GM18909 (cell line): ENCODE data around the gene CNDP1.
"Not testable (repeated sequence)": the region's sequence is repeated elsewhere in the genome, so short reads cannot be mapped to it uniquely, and the experiment has no call there.

Experiments used
- ATAC-seq: cut with Tn5 transposase; IDR thresholded peaks from one replicate; pipeline ENCODE4 v1.9.1; 2021; ENCODE audit warnings: mild to moderate bottlenecking; ENCODE audit not compliant: unreplicated experiment, poor library complexity

Gene CNDP1

GRCh38 chr18:74519320-74520095 is 14.8 kb upstream of the CNDP1 start:
- no peak for ATAC-seq

DNA sequence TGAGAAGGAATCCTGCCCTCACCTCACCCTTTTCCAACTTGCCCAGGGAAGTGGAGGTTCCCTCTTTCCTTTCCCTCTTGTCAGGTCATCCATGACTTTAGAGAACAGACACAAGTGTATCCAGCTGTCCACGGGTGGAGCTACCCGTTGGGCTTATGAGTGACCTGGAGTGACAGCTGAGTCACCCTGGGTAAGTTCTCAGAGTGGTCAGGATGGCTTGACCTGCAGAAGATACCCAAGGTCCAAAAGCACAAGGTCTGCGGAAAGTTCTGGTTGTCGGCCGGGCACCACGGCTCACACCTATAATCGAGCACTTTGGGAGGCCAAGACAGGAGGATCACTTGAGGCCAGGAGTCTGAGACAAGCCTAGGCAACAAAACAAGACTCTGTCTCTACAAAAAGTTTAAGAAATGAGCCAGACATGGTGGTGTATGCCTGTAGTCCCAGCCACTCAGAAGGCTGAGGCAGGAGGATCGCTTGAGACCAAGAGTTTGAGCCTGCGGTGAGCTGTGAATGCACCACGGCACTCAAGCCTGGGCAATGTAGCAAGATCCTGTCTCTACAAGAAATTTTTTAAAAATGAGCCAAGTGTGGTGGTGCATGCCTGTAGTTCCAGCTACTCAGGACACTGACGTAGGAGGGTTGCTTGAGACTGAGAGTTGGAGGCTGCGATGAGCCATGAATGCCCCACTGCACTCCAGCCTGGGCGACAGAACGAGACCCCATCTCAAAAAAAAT is 14.0 kb upstream of the CNDP1 start:
- ATAC-seq, result no peak

- no peak for ATAC-seq
Measured at GRCh38 chr18:74521068-74521725, 13.1 kb upstream of the CNDP1 start.

DNA sequence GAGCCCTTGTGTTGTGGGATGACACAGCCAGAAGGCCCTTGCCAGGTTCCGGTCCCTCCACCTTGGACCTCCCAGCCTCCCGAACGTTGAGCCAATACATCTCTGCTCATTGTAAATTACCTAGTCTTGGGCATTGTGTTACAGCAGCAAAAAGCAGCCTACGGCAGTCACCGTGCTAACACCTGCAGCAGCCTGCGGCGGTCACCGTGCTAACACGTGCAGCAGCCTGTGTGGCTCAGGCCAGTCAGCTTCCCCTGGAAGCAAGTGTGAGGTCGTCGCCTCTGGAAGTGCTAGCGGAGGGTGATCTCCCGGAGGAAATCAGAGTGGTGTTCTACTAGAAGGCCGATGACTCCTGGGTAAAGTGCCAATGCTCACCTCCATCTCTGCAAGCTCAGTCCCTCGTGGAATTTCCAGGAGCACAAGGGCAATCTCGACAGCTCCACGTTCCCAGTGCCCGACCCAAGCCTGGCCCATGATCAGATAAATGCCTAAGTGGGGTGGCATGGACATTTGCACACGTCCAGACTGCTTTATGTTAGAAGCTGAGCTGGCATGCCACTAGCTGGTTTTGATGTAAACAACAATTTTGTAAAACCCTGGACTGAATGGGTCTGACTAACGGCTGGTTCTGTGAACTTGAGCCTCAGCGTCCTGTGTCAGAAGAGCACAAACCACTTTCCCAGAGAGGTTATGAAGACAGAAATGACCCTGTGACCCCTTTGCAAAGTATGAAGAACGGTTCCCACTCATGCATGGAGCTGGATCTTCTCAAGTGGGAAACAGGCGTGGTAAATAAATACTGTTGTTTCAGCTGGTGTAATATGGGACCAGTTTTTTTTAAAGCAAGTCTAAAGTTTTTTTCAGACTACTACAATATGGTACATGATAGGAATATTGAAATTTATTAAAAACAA is 11.4 kb upstream of the CNDP1 start:
- ATAC-seq, result no peak

GRCh38 chr18:74524097-74524496 is 10.2 kb upstream of the CNDP1 start:
- no peak for ATAC-seq

- ATAC-seq, result not testable (repeated sequence)
Measured at GRCh38 chr18:74524915-74525314, 9.4 kb upstream of the CNDP1 start.

GRCh38 chr18:74525741-74526140 is 8.6 kb upstream of the CNDP1 start:
- ATAC-seq, result no peak

DNA sequence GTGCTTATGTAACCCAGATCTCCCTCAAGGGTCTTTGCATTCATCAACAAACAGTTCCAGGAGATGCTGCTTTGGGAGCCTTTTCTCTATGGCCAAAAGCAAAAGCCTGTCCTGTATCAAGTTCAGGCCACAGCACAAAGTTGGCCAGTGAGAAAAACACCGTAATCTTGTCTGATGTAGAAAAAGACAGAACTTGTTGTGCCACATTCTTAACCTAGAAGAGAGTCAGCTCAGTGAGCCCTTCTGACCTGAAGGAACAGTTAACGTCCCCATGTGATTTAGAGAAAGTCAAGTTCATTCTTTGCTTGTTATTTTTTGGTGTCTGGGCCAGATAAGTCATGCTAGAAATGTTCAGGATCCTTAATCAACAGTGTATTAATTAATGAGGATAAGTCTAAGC is 7.8 kb upstream of the CNDP1 start:
- no peak for ATAC-seq

GRCh38 chr18:74528478-74528877 is 5.8 kb upstream of the CNDP1 start:
- ATAC-seq, result peak; percentile 66

DNA sequence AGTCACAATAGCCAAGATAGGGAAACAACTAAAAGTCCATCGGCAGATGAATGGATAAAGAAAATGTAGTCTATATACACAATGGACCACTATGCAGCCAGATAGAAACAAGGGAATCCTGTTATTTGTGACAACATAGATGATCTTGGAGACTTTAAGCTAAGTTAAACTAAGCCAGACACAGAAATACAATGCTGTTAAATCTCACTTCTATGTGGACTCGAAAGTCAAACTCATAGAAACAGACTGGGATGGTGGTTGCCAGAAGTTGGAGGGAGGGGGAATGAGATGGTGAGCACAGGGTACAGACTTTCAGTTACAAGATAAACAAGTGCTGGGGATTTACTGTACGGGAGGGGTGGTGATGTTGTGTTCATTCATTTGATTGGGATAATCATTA is 5.4 kb upstream of the CNDP1 start:
- ATAC-seq, result peak; percentile 17

- ATAC-seq, result no peak
Measured at GRCh38 chr18:74529378-74529777, 4.9 kb upstream of the CNDP1 start.

DNA sequence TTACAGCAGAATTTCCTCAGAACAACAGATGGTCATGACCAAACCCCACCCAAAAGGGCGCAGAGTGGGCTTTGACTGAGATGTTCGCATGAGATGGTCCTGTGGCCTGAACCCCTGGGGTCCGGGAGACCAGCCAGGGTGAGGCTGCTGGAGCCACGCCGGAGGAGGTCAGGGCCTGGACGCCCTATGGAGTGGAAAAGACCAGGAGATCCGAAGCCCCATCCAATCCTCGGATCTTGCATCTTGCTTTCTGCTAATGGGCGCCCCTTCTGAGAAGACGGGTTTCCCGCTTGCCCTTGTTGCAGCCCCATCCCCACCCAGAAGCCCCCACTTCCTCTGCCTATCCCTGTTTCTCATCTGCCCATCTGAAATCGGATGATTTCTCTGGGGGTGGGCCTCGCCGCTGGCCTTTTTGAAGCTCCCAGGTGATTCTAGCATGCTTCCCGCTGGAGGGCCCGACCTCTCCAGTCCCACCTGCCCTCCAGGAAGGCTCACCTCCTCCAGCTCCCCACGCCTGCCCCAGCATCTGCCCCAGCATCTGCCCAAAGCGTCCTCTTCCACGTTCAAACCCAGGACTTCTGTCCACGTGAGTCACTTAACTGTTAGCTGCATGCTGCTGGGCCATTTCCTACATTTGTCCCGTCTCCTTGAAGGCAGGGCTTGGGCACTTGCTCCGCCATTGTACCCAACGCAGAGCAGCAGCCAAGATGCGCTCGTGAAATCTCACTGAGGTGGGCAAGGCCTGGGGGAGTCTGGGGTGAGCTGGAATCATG is 4.3 kb upstream of the CNDP1 start:
- ATAC-seq, result no peak

- ATAC-seq, result no peak
Measured at GRCh38 chr18:74530584-74530862, 3.8 kb upstream of the CNDP1 start.

- ATAC-seq, result no peak
Measured at GRCh38 chr18:74531043-74531442, 3.3 kb upstream of the CNDP1 start.

DNA sequence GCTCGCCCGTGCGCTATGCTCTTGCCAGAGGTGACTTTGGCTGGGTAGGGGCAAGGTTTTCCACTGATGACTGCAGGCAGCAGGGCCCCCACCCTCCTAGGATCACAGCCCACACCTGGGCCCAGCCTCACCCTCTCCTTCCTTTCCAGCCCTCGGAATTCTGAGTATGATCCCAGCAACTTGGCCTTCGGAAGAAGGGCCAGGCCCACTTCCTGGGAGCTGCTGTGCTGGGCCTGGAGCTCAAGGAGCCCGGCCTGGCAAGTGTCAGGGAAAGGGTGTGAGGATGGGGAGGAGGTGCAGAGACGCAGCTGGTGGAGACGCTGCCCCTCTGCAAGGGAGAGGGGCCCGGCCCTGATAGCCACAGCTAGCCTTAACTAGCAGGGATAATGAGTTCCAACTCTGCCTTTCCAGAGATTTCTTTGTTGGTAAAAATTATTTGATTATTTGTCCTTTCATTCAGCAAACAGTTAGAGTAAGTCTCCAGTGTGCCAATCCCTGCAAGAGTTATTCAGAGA is 1.7 kb upstream of the CNDP1 start:
- ATAC-seq, result no peak

DNA sequence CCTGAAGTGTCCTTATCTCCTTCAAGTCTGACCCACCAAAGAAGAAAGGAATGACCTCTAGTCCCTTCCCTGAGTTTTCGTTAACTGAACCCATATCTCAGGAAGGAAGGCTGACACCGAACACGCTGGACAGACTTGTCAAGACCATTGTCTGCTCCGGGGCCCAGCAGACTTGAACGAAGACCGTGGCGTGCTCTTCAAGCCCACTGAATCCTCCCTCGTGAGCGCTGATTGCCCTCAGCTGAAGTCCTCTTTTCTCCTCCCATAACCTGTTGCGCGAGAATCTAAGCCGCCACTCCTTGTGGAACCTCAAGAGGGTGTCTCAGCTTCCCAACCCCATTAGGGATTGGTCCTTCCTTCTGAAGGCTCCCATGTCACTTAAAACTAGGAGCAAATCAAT is 634 bp upstream of the CNDP1 start:
- no peak for ATAC-seq

DNA sequence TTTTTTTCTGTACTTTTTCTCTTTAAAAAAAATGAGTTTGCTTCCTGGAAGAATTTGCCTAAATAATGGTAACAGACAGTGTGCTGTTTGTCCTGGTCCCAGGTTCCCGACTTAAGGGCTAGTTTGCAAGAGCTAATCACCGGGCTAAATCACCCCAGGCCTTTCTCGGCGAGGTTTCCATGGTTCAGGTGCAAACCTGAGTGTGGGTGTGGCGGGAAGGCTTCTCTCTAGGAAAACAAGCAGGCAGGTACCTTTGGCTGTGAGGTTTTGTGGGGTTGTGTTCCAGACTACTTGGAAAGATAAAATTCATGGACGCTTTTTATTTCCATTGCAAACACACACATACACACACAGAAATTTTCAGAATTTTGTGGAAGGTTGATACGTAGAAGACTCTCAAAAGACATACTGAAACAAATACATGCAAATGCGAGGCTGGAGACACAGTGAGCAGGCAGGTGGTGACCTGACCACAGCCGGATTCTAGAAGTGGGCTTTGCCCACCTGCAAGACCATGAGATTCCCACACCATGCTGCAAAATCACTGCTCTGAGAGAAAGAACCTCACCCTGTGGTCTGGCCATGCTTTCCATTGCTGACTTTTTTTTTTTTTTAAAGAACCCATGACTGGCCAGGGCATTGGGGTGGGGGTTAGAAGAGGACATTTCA is 815 bp downstream of the CNDP1 start:
- ATAC-seq, result peak; percentile 61

- ATAC-seq, result no peak
Measured at GRCh38 chr18:74539289-74539688, 5.0 kb downstream of the CNDP1 start.
